Measurements from ENCODE around the gene SLC7A8. TPM values are rescaled to one million over a fixed set of nuclear protein-coding genes. Genes with fewer than 3 reads are reported as not detected.
A peak's percentile ranks its signal among the peaks of the same experiment; 100 is the strongest.

The SLC7A8 gene
- total RNA-seq, 2 donors from 2014 or later, result 17.4 to 31.0 TPM

DNA sequence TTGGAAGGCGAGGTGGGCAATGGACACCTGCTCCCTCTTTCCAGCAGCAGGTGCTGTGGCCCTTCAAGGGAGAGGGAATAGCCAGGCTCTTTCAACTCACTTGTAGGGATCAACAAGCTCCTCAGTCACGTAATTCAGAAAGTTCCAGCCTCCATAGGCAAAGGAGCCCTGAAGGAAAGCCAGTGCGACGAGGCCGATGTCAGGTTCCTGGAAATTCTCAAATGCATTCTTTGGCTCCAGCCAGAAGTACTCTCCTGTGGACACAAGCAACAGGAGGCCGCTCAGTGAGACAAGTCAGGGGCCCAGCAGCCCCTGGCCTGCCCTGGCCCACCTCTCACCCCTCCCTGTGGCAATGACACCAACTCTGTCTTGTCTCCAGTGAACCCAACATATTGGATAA lies 43.1 kb downstream of the SLC7A8 start:
- no peak for DNase-seq (ENCODE audit: low spot score)
- intact Hi-C loops (cut with DNase I), result no loop called here

DNA sequence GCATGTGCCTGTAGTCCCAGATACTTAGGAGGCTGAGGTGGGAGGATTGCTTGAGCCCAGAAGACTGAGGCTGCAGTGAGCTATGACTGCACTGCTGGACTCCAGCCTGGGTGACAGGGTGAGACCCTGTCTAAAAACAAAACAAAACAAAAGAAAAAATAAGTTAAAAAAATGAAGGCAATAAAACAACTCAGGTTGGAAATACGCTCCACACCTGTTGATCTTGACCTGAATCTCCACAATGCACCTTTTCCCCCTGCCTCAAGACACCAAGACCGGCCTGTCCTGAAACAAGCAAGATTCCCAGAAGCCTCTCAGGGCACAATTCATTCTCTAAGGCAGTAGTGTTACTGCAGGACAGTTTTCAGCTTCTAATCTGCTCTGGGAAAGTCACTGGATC lies 43.6 kb downstream of the SLC7A8 start:
- intact Hi-C loops (cut with DNase I), result no loop called here
- DNase-seq (ENCODE audit: low spot score), result no peak

DNA sequence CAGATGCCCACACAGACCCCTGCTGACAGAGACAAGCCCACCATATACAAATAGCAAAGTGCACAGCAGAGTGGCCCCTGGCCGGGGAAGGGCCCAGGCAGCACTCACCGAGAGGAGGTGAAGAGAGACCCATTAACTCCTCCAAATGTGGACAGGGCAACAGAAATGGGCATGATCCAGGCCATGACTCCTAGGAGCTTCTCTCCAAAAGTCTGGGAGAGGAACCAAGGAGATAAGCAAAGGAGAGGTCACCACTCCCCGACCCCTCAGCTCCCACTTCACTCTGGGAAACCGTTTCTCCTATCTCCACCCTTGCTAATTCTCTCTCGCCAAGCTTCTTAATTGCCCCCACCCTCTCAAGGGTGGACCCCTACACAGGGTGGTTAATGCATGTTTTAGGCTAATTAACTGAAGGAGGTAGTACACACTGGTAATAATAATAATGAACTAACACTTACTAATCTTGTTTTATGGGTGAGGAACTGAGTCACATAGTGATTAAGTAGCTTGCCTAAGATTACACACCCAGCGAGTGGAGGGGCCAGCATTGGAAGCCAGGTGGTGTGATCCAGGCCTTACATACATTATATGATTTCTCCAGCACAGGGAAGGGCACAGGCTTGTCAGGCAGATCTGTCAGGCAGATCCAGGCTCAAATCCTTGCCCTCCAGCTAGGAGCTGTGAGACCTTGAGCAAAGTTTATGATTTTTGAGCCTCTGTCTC lies 45.5 kb downstream of the SLC7A8 start:
- intact Hi-C loops (cut with DNase I), result no loop called here
- no peak for DNase-seq (ENCODE audit: low spot score)

DNA sequence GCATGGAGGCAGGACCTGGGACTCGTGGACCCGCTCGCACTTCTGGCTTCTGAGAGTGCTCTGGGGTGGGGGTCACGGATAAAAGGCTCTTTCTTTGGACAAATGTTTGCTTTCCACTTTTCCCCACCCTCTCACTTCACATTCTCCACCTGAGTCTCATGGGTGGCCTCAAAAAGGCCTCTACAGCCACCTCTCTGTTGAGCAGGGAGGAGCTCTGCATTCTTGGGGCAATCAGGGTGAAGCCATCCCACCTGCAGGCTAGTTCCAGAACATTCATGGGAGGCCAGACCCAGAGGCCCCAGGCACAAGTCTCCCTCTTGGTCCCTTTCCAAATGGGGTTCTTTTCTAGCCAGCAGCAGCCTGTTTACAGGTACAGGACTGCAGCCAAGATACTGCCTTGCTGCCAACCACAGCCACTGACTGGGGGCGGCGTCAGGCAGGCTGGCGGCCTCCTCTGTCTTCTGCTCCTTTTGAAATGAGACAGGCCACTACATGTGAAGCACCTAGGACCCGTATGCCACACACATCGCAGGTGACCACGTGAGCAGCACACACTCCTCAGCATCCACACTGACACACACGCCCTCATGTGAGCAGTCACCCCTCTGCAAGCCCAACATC lies 46.2 kb downstream of the SLC7A8 start:
- intact Hi-C loops (cut with DNase I), result no loop called here
- DNase-seq (ENCODE audit: low spot score), result no peak

DNA sequence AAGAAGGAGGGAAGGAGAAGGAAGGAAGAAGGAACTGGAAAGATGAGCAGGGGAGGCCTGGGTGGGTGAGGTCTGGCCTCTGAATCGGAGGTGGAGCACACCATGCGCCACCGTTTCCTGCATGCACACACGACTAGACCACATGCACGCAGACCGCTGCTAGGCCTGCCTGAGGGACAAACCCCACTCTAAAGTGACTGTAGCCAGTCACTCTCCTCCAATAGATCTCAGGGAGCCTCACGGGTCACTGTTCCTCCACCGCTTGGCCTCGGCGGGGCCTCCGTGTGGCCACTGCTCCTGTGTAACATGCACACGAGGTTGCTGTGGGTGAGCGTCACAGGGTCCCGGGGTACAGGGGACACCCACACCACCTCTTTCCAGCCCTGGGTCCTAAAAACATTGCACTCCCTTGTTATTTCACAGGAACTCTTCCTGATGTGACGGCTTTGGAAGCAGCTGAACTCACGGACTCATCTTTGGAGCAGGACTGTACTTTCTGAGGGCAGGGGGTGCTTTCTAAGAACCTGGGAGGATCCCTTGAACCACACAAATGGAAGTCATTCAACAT lies 46.8 kb downstream of the SLC7A8 start:
- intact Hi-C loops (cut with DNase I), result no loop called here

DNA sequence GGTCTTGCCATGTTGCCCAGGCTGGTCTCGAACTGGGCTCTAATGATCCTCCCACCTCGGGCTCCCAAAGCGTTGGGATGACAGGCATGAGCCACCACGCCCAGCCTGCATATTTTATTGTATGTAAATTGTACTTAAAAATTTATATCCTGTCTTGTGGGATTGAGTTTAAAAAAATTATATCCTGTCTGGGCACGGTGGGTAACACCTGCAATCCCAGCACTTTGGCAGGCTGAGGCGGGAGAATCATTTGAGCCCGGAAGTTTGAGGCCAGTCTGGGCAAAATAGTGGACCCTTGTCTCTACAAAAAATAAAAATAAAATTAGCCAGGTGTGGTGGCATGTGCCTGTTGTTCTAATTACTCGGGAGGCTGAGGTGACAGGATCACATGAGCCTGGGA lies 50.5 kb downstream of the SLC7A8 start:
- intact Hi-C loops (cut with DNase I), result no loop called here
- DNase-seq (ENCODE audit: low spot score), result no peak

More for the DNA sequence above, 46.8 kb downstream of the SLC7A8 start:
- no peak for DNase-seq (ENCODE audit: low spot score)

DNA sequence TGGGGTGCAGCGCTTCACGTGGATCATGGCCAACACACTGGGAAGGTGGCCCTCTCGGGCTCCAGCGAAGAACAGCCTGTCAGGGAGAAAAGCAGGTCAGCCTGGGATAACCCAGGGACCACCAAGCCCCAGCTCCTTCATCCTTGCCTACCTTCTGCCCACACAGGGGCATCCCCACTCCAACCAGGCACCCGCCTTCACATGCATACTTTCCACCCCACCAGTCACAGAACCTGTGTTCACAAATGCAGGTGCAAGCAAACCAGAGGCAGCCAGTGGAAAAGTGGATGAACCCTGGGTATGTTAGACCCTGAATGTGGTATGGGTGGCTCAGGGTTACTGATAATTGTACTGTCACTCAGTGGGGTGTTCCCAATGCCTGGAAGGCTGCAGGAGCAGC lies 52.0 kb downstream of the SLC7A8 start:
- DNase-seq (ENCODE audit: low spot score), result no peak
- intact Hi-C loops (cut with DNase I), result no loop called here

DNA sequence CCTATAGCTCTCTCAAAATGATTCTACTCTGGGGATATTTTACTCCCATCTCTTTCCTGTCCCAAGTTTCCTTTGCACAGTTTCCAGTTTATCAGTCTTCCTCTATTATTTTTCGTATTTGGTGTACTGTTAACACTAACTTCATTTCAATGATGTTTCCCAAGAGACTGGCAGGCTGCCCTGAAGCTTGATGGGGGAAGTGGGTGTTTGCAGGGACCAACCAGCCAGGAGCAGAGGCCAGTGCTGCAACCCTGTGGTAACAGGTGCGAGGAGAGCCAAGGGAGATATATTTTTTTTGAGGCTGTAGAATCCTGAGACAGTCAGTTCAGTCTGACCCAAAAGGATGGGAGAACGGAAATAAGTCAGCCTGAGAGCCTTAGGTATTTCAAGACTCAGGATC lies 52.6 kb downstream of the SLC7A8 start:
- DNase-seq (ENCODE audit: low spot score), result no peak

DNA sequence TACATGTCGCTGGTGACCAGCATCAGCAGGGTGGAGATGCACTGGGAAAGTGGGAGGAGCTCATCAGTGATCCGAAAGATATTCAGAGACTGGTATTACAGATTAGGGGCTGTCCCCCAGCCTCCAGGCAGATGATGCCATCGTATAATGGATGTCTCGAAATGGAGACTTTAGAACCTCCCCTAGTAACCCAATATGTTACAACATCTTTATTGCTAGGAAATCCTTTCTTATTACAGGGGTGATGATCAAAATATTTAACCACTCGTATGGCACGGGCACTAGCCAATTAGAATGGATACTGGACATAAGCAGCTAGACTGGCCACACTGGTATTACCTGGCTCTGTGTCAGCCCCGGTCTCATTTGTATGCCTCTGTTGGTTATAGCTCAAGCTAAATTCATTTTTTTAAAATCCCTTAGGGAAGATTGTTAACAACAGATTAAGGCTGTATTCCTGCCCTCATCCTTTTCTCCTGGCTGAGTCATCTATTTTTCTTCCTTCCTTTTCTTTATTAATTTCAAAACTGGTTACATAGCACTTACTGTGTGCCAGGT lies 53.6 kb downstream of the SLC7A8 start:
- no peak for DNase-seq (ENCODE audit: low spot score)
- intact Hi-C loops (cut with DNase I), result no loop called here

More for the DNA sequence above, 52.6 kb downstream of the SLC7A8 start:
- intact Hi-C loops (cut with DNase I), result no loop called here

DNA sequence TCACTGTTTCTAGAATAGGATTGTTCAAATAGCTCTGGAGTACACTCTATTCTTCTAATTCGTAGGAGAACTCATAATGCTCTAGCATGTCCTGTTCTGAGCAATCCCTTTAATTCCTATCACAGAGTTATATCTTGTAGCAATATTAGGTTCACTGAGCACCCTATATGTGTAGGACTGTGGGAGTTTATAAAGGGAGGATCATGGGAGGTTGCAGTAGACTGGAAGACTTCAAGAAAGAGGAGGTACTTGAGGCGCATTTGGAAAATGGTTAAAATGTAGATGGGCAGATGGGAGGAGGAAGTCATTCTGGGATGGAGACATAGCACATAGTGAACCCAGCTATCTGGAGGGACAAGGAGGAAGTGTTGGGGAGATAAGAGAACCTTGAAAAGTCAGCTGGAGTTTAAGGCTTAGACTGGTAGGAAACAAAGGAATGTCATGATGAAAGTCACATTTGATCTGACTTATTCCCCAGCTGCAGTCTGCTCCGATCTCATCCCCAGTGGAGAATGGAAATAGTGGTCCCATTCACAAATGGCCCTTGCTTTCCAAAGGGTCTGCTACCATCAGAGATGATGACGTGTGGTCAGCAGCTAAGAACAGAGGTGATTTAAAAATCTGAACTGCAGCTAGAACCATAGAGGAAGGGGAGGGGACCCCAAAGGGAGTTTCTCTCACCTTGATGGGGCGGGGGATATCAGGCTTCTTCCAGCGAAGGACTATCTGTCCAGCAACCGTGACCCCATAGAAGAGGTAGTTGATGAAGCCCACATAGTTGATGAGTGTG lies 54.3 kb downstream of the SLC7A8 start:
- no peak for DNase-seq (ENCODE audit: low spot score)
- intact Hi-C loops (cut with DNase I), result no loop called here

DNA sequence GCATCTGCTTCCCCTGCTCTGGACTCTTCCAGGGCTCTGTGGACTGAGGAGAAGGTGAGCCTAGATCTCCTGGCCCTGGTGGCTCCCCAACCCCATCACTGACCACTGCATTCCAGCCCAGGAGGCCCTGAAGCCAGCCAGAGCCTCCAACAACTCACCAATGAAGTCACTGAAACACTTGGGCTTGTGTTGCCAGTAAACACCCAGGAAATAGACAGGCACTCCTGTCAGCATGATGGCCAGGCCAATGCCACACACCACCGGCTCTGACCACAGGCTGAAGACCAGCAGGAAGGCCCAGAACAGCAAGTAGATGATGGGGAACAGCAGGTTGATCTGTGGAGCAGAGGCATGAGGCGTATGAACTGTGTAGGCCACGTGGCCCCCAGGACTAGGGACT lies 55.6 kb downstream of the SLC7A8 start:
- no peak for DNase-seq (ENCODE audit: low spot score)
- intact Hi-C loops (cut with DNase I), result no loop called here

DNA sequence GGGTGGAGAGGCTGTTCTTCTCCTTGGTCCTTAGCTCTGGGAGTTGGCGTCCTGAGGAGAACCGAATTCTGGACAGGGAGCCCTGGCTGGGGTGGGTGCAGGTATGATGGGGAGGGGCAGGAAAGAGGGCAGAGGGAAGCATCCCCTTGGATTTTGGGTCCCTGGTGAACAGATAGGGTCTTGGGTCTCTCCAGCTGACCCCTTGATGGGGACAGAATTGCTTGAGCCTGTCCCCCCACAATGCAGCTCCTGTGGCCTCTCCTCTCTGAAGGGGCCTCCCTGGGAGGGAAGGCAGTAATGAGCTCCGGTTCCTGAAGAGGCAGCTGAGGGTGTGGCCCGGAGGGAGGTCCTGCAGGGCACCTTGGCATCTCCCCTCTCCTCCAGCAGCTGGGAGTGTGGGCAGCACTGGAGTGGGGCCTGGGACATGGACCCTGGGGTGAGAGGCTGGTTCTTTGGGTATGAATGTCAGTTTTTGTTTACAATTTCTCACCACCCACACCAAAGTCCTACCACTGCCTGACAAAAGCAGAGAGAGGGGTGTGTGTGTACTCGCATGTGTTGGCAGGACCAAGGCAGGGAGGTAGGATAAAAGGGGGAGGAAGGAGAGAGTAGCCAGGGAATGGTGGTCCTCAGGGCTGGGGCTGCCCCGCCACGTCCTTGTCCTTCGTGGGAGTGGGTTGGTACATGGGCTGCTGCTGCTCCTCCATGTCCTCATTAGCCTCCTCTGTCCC lies 56.7 kb downstream of the SLC7A8 start:
- peak; percentile 52 for DNase-seq (ENCODE audit: low spot score)
- intact Hi-C loops (cut with DNase I), result no loop called here

DNA sequence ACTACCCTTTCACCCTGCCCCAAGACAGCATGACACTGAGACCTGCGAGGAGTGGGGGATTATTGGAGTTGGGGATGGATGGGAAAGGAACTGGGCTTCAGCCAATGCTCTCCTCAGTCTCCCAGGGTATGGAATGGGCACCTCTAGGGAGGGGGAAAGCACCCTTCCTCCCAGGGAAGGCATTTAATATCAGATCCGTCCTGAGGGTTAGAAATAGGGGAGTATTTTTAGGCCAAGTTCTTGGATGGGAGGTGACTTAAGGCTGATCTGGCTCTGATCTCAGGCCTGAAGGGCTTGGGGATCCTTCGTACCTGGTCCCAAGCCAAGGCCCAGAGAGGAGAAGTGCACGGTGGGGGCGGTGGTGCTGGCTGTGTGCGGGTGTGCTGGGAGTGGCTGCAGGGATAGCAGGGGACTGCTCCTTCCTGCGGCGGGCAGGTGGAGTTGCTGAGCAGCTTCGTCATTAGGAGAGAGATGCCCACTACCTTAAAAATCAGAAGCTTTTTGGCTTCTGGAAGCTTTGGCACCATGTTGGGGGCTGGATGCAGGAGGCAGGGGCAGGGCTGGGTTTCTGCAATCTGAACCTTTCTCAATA lies 57.4 kb downstream of the SLC7A8 start:
- no peak for DNase-seq (ENCODE audit: low spot score)

DNA sequence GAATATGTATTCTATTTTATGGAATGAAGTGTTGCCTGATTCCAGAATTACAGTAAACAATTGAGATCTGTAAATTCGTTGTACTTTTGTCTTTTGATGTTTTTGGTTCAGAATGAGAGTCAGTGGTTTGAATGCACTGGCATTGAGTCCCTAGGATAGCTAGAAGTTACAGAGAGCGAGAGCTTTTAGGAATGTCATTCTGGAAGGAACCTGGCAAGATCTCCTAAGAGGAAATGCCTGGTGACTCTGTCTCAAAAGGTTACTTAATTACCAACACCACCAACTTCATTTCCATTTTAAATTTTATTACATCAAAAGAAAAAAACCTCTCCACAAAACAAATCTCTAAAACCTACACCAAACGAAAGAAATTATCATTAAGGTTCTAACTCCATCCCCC lies 58.4 kb downstream of the SLC7A8 start:
- intact Hi-C loops (cut with DNase I), result no loop called here
- DNase-seq (ENCODE audit: low spot score), result no peak

More for the DNA sequence above, 57.4 kb downstream of the SLC7A8 start:
- intact Hi-C loops (cut with DNase I), result no loop called here

DNA sequence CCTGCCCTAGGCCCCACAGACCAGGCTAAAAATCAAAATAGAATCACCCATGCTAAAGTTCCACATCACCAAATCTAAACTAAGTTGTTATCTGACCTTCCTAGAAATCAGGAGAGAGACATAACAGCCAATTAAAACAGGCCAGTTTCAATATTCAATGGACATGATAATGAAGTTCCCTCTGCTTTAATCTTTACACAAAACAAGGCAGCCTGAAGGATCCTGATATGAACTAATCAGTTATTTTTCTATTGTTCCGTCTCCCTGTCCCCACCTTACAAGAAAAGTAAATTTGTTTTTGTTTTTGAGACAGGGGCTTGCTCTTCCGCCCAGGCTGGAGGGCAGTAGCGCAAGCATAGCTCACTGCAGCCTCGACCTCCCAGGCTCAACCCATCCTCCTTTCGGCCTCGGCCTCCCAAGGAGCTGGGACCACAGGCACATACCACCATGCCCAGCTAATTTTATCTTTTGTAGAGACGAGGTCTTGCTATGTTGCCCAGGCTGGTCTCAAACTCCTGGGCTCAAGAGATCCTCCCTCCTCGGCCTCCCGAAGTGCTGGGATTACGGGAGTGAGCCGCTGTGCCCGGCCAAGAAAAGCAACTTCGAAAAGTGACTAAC lies 59.0 kb downstream of the SLC7A8 start:
- intact Hi-C loops (cut with DNase I), result no loop called here
- peak; percentile 50 for DNase-seq (ENCODE audit: low spot score)

DNA sequence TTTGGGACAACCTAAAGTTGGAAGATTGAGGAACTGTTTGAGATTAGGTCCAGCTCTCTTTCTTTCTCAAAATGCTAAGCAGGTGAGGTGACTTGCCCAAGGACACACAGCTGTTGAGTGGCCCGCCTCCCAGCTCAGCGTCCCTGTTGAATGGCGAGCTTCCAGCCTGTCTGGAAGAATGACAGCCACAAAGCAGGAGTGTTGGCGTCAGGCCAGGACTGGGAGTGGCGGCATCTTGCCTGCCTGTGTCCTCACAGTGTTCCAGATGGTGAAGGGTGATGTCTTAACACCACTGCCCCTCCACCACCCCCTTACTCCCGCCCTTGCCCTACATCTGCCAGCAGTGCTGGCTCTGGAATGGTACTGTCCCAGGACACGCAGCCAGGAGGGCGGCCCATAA lies 60.0 kb downstream of the SLC7A8 start:
- DNase-seq (ENCODE audit: low spot score), result peak; percentile 87
- intact Hi-C loops (cut with DNase I), result no loop called here

DNA sequence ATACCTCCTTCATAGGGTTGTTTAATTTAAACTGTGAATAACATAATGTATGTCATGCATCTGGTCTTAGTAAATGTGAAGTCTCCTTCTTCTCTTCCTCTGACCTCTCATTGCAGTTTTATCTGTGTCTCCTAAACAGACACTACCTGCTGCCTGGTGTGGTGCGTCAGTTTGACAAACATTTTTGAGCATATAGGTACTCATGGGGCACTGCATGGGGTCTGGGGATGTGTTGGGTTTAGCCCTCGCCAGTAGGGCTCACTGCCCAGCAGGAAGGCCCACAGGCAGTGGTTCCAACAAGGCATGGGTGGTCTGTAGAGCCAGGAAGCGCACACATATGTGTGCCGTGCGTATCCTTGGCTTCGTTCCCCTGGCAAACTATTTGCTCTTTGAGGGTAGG lies 61.4 kb downstream of the SLC7A8 start:
- peak; percentile 63 for DNase-seq (ENCODE audit: low spot score)
- intact Hi-C loops (cut with DNase I), result no loop called here

DNA sequence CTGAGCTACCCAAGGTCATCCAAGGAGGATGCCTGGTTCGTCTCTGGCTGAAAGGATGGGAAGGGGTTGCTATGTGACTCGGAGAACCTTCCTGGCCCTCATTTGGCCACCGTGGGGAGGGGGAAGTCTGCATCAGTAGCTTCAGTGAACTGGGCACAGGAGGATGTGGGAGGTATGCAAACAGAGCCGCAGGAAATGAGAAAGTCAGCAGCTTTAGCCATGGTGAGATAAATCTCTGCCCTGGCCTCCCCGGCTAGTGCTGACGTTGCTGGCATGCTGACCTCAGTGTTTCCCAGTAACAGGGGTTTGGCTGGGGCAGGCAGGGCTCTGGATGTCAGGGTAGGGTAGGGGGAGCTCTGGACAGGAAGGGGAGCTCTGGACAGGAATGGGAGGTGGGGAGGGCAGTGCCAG lies 62.1 kb downstream of the SLC7A8 start:
- intact Hi-C loops (cut with DNase I), result loop anchor here (2.0 kb wide), 1 partner anchor 65 kb away; no protein-coding TSS in a partner anchor
- DNase-seq (ENCODE audit: low spot score), result peak; percentile 88

All from posterior vena cava (tissue), 2 donors.